HG02571 (cell line): ENCODE measurements around the gene TMEM239.
"Not testable (repeated sequence)": the region's sequence is repeated elsewhere in the genome, so short reads cannot be mapped to it uniquely, and the experiment has no call there.

Source experiments
- ATAC-seq: cut with Tn5 transposase; IDR thresholded peaks from one replicate; pipeline ENCODE4 v1.9.1; 2021; ENCODE audit warnings: mild to moderate bottlenecking, moderate library complexity; ENCODE audit not compliant: unreplicated experiment

Gene TMEM239

GRCh38 chr20:2799271-2799670, 16.9 kb upstream of the TMEM239 start:
- ATAC-seq = no peak

GRCh38 chr20:2799688-2800520, 16.3 kb upstream of the TMEM239 start:
- ATAC-seq = no peak

GRCh38 chr20:2800521-2801285, 15.5 kb upstream of the TMEM239 start, which contains the start of gene CPXM1:
CPXM1 (minus strand) TSS chr20:2800627; CDS start chr20:2800572, 55 bp downstream.
- ATAC-seq = no peak

GRCh38 chr20:2801286-2801728, 14.9 kb upstream of the TMEM239 start:
- no peak for ATAC-seq

- ATAC-seq = no peak
Observed at GRCh38 chr20:2804041-2804828, 11.9 kb upstream of the TMEM239 start.

- ATAC-seq = no peak
Observed at GRCh38 chr20:2804852-2805688, 11.1 kb upstream of the TMEM239 start.

GRCh38 chr20:2805689-2806350, 10.3 kb upstream of the TMEM239 start:
- no peak for ATAC-seq

GRCh38 chr20:2806351-2806701, 9.8 kb upstream of the TMEM239 start:
- ATAC-seq = no peak

GRCh38 chr20:2807019-2807418, 9.1 kb upstream of the TMEM239 start:
- no peak for ATAC-seq

GRCh38 chr20:2807929-2808328, 8.2 kb upstream of the TMEM239 start:
- not testable (repeated sequence) for ATAC-seq

- ATAC-seq = no peak
Observed at GRCh38 chr20:2809690-2810089, 6.5 kb upstream of the TMEM239 start.

GRCh38 chr20:2812189-2812588, 4.0 kb upstream of the TMEM239 start:
- no peak for ATAC-seq

GRCh38 chr20:2814076-2814475, 2.1 kb upstream of the TMEM239 start:
- no peak for ATAC-seq

- ATAC-seq = no peak
Observed at GRCh38 chr20:2814587-2815051, 1.5 kb upstream of the TMEM239 start, which contains the start of gene C20orf141. C20orf141 (plus strand) TSS chr20:2814987; CDS start chr20:2815185, 198 bp downstream.

GRCh38 chr20:2815242-2815900, 793 bp upstream of the TMEM239 start:
- ATAC-seq = no peak

GRCh38 chr20:2816583-2817340, 598 bp downstream of the TMEM239 start:
- ATAC-seq = no peak

- ATAC-seq = no peak
Observed at GRCh38 chr20:2817341-2817726, 1.2 kb downstream of the TMEM239 start.

GRCh38 chr20:2817891-2818595, 1.9 kb downstream of the TMEM239 start:
- no peak for ATAC-seq
